ENCODE results near the gene PPM1D. TPM values are rescaled to one million over a fixed set of nuclear protein-coding genes. Genes with fewer than 3 reads are reported as not detected.
A peak's percentile ranks its signal among the peaks of the same experiment; 100 is the strongest.

Gene PPM1D
- total and polyA plus RNA-seq, 2 of the 13 experiments (the other 11 are each of a cell fraction or from before 2014, with no cell fraction given): 8.0 to 26.2 TPM

- TF ChIP-seq TCF7L2 (IDR thresholded peaks at IDR 0.05; ENCODE audit: low read depth, low read length) (no peak), ZNF350 (CRISPR knock-in tag; IDR thresholded peaks at IDR 0.05; ENCODE audit: borderline replicate concordance, low read depth) (peak; percentile 95), ZNF687 (CRISPR knock-in tag; IDR thresholded peaks at IDR 0.05) (peak; percentile 96), ZNF710 (CRISPR knock-in tag; IDR thresholded peaks at IDR 0.05; ENCODE audit: borderline replicate concordance) (peak; percentile 97), SNAI1 (CRISPR knock-in tag; IDR thresholded peaks at IDR 0.05; ENCODE audit: borderline replicate concordance) (no peak; the same call in 1 of the 2 replicates), THRA (CRISPR knock-in tag; IDR thresholded peaks at IDR 0.05; ENCODE audit: borderline replicate concordance) (peak; percentile 74), NR2F6 (IDR thresholded peaks at IDR 0.05) (no peak; the same call in 1 of the 2 replicates), NR2F6 (CRISPR knock-in tag; IDR thresholded peaks at IDR 0.05) (peak; percentile 12; the same call in 1 of the 2 replicates), NFE2L2 (IDR thresholded peaks at IDR 0.05; ENCODE audit: low read length) (no peak), ZFX (CRISPR knock-in tag; IDR thresholded peaks at IDR 0.05; ENCODE audit: low read depth) (peak; percentile 97), ZNF337 (CRISPR knock-in tag; IDR thresholded peaks at IDR 0.05; ENCODE audit: borderline replicate concordance, low read depth) (no peak), ZNF746 (CRISPR knock-in tag; IDR thresholded peaks at IDR 0.05) (peak; percentile 98), HNRNPLL (IDR thresholded peaks at IDR 0.05; ENCODE audit: low read depth, low read length, poor library complexity, severe bottlenecking) (peak; percentile 100), MED1 (CRISPR knock-in tag; IDR thresholded peaks at IDR 0.05) (peak; percentile 75; the same call in 1 of the 2 replicates), ZFYVE20 (CRISPR knock-in tag; IDR thresholded peaks at IDR 0.05; ENCODE audit: borderline replicate concordance, low read depth) (0 out of 2 replicates have a peak, but pooled peaks have one; percentile 45), ZNF552 (CRISPR knock-in tag; IDR thresholded peaks at IDR 0.05; ENCODE audit: borderline replicate concordance) (peak; percentile 88), SIN3A (IDR thresholded peaks at IDR 0.05; ENCODE audit: borderline replicate concordance, low read depth, low read length) (peak; percentile 92), HDAC1 (CRISPR knock-in tag; IDR thresholded peaks at IDR 0.05) (peak; percentile 87), ZFP82 (CRISPR knock-in tag; IDR thresholded peaks at IDR 0.05; ENCODE audit: borderline replicate concordance) (peak; percentile 99; the same call in 1 of the 2 replicates), KDM3A (CRISPR knock-in tag; IDR thresholded peaks at IDR 0.05; ENCODE audit: low read depth) (peak; percentile 77; the same call in 1 of the 2 replicates), SP1 (IDR thresholded peaks at IDR 0.05) (no peak), SP1 (CRISPR knock-in tag; IDR thresholded peaks at IDR 0.05) (peak; percentile 87)
Measured at GRCh38 chr17:60599620-60600489, at the start of gene PPM1D (continued).

All from HepG2 (cell line).